Esophagus squamous epithelium (tissue), 5 donors: ENCODE results near the gene SLC35D2. TPM values are rescaled to one million over a fixed set of nuclear protein-coding genes. Genes with fewer than 3 reads are reported as not detected.

ENCODE experiments used
- DNase-seq: peaks from one replicate; lab custom pipeline; 2025; lab: John Stamatoyannopoulos, UW
- H3K27ac ChIP-seq, 4 donors: fragments of 200-600 bp; sonication (generic); one replicate each; pipeline ENCODE4 v1.5.1; 2016 to 2019; ENCODE audit warnings: mild to moderate bottlenecking in 1 of 4
- H3K27me3 ChIP-seq, 4 donors: fragments of 200-600 bp; sonication (generic); 1 replicate in 3 of 4; 2 replicates in 1 of 4; pipeline versions ENCODE4 v1.5.1 to v1.6.0; 2017 to 2021; ENCODE audit warnings: antibody characterized with exemption in 1 of 4
- H3K36me3 ChIP-seq, 3 donors: fragments of 200-600 bp; sonication (generic); one replicate each; pipeline ENCODE4 v1.5.1; 2016 to 2019
- H3K4me1 ChIP-seq, 3 donors: fragments of 200-600 bp; sonication (generic); one replicate each; pipeline ENCODE4 v1.5.1; 2017 to 2019
- H3K4me3 ChIP-seq, 4 donors: fragments of 200-600 bp; sonication (generic); 1 replicate in 3 of 4; 2 replicates in 1 of 4; pipeline ENCODE4 v1.5.1; 2016 to 2019; ENCODE audit warnings: mild to moderate bottlenecking in 2 of 4, moderate library complexity in 1 of 4
- H3K9me3 ChIP-seq, 3 donors: fragments of 200-600 bp; sonication (generic); one replicate each; pipeline ENCODE4 v1.5.1; 2016 to 2019
- CTCF ChIP-seq, 6 experiments: fragments of 450-650 bp in 4 of 6; fragments of 200-600 bp in 2 of 6; sonication (generic) in 2 of 6; IDR thresholded peaks; one replicate each; pipeline ENCODE4 v1.5.1; 2016 to 2019; ENCODE audit warnings: antibody characterized with exemption in 6 of 6, mild to moderate bottlenecking in 4 of 6, moderate library complexity in 4 of 6
- POLR2A ChIP-seq, 4 donors: fragments of 450-650 bp; IDR thresholded peaks; one replicate each; pipeline ENCODE4 v1.6.1; 2017; ENCODE audit warnings: antibody characterized with exemption in 4 of 4, mild to moderate bottlenecking in 4 of 4, moderate library complexity in 3 of 4
- WGBS, 2 donors: methylation state at CpG; one replicate each; pipeline ENCODE4 v1.1.5; 2018; 5-methylcytosine and 5-hydroxymethylcytosine counted together
- intact Hi-C: fragments of 100-400 bp; cut with DNase I; formaldehyde crosslinking; loops from one replicate; pipeline ENCODE4 v1.15.0; 2022
- total RNA-seq, 4 donors: library from RNA; depleted of rRNA; stranded (reverse); fragments of >200 nt; gene quantifications; one replicate each; pipeline ENCODE4 v1.1.0, GENCODE V29; 2016
- donor health status: DM: yes; HTN: yes; CAD: no.

Gene SLC35D2
- total RNA-seq, 4 donors from 2014 or later, result 10.3 to 28.5 (median 16.4) TPM

- Histone ChIP-seq H3K36me3 (no peaks in the 10 kb centered on the region), H3K4me3 (no peak overlapping the region), H3K4me1 (peaks cover 0 to 13% (median 0%) of the 10 kb centered on the region in 3 donors), H3K27ac (no peak overlapping the region), H3K27me3 (no peaks in the 10 kb centered on the region), H3K9me3 (peaks cover 0 to 9% (median 9%) of the 10 kb centered on the region in 3 donors)
- no peak for TF ChIP-seq CTCF (IDR thresholded peaks at IDR 0.05)
- no peak for TF ChIP-seq POLR2A (IDR thresholded peaks at IDR 0.05)
- DNase-seq, result no peak
- 58 to 80% methylated on average over 1 to 6 of the region's 8 CpGs for WGBS, 2 donors
- intact Hi-C loops, result no loop called here
These were observed 103.6 kb downstream of the SLC35D2 start for GRCh38 chr9:96279932-96280331.

- Histone ChIP-seq H3K27ac (no peak overlapping the region), H3K36me3 (no peaks in the 10 kb centered on the region), H3K9me3 (peaks cover 0 to 24% (median 16%) of the 10 kb centered on the region in 3 donors), H3K27me3 (no peaks in the 10 kb centered on the region), H3K4me3 (no peak overlapping the region), H3K4me1 (peaks cover 0 to 3% (median 0%) of the 10 kb centered on the region in 3 donors)
- intact Hi-C loops, result no loop called here
- TF ChIP-seq CTCF (IDR thresholded peaks at IDR 0.05) (no peak), POLR2A (IDR thresholded peaks at IDR 0.05) (no peak)
- DNase-seq, result no peak
- 70 to 80% methylated on average over 2 of the region's 2 CpGs for WGBS, 2 donors
These were observed 108.6 kb downstream of the SLC35D2 start for GRCh38 chr9:96274939-96275338.

Other genes starting within 250 kb of the SLC35D2 start
- under 1 TPM in 1 of 4 donors, not detected in 3; 0.38 TPM for gene HSD17B3, start 81.5 kb downstream of the SLC35D2 start, total RNA-seq
- 1 to 10 TPM; 2.2 to 7.1 (median 4.6) TPM for gene ZNF367, start 34.7 kb upstream of the SLC35D2 start, total RNA-seq
- 10 to 100 TPM in 1 of 4 donors, 1 to 10 TPM in 2, under 1 TPM in 1; 0.80 to 12.4 (median 2.7) TPM for gene HABP4, start 66.5 kb upstream of the SLC35D2 start, total RNA-seq
- gene CDC14B, start 236.1 kb upstream of the SLC35D2 start, total RNA-seq, result 10 to 100 TPM in 2 of 4 donors, 1 to 10 TPM in 2; 2.7 to 14.8 (median 9.1) TPM